ENCODE measurements around the gene LCNL1.

- TF ChIP-seq PATZ1 (CRISPR knock-in tag; IDR thresholded peaks at IDR 0.05) = peak; percentile 34; the same call in 1 of the 2 replicates
- TF ChIP-seq CAMTA2 (CRISPR knock-in tag; IDR thresholded peaks at IDR 0.05; ENCODE audit: borderline replicate concordance) = no peak
- TF ChIP-seq RXRA (CRISPR knock-in tag; IDR thresholded peaks at IDR 0.05) = peak; percentile 73; the same call in 1 of the 2 replicates
- TF ChIP-seq RNF2 (conservative IDR thresholded peaks at IDR 0.05; ENCODE audit: low read depth) = no peak
- TF ChIP-seq CREB1 (IDR thresholded peaks at IDR 0.05) = no peak
- no peak for TF ChIP-seq CREB1 (CRISPR knock-in tag; IDR thresholded peaks at IDR 0.05)
- TF ChIP-seq SNRNP70 (IDR thresholded peaks at IDR 0.05; ENCODE audit: low read depth, low read length) = no peak
- peak; percentile 97 for TF ChIP-seq CTCF (CRISPR knock-in tag; IDR thresholded peaks at IDR 0.05)
- TF ChIP-seq SALL2 (CRISPR knock-in tag; IDR thresholded peaks at IDR 0.05) = no peak
- TF ChIP-seq FOXM1 (CRISPR knock-in tag; IDR thresholded peaks at IDR 0.05) = no peak
- TF ChIP-seq, protein P1, sequence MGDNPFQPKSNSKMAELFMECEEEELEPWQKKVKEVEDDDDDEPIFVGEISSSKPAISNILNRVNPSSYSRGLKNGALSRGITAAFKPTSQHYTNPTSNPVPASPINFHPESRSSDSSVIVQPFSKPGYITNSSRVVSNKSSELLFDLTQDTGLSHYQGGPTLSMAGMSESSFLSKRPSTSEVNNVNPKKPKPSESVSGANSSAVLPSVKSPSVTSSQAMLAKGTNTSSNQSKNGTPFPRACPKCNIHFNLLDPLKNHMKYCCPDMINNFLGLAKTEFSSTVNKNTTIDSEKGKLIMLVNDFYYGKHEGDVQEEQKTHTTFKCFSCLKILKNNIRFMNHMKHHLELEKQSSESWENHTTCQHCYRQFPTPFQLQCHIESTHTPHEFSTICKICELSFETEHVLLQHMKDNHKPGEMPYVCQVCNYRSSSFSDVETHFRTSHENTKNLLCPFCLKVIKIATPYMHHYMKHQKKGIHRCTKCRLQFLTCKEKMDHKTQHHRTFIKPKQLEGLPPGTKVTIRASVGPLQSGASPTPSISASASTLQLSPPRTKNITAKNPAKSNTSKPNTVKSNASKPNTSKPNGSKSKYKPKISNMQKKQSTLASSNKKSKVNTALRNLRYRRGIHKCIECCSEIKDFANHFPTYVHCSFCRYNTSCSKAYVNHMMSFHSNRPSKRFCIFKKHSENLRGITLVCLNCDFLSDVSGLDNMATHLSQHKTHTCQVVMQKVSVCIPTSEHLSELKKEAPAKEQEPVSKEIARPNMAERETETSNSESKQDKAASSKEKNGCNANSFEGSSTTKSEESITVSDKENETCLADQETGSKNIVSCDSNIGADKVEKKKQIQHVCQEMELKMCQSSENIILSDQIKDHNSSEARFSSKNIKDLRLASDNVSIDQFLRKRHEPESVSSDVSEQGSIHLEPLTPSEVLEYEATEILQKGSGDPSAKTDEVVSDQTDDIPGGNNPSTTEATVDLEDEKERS (CRISPR knock-in tag; IDR thresholded peaks at IDR 0.05) = 0 out of 2 replicates have a peak, but pooled peaks have one; percentile 21
- TF ChIP-seq ZBED4 (CRISPR knock-in tag; IDR thresholded peaks at IDR 0.05; ENCODE audit: borderline replicate concordance) = no peak; the same call in 1 of the 2 replicates
- TF ChIP-seq, protein P2, sequence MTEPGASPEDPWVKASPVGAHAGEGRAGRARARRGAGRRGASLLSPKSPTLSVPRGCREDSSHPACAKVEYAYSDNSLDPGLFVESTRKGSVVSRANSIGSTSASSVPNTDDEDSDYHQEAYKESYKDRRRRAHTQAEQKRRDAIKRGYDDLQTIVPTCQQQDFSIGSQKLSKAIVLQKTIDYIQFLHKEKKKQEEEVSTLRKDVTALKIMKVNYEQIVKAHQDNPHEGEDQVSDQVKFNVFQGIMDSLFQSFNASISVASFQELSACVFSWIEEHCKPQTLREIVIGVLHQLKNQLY (CRISPR knock-in tag; IDR thresholded peaks at IDR 0.05) = no peak
- no peak for TF ChIP-seq ETV6 (CRISPR knock-in tag; conservative IDR thresholded peaks at IDR 0.05)
Observed at GRCh38 chr9:136947955-136948510, 34.8 kb upstream of the LCNL1 start.
